ENCODE measurements around the gene TMBIM6.

DNA sequence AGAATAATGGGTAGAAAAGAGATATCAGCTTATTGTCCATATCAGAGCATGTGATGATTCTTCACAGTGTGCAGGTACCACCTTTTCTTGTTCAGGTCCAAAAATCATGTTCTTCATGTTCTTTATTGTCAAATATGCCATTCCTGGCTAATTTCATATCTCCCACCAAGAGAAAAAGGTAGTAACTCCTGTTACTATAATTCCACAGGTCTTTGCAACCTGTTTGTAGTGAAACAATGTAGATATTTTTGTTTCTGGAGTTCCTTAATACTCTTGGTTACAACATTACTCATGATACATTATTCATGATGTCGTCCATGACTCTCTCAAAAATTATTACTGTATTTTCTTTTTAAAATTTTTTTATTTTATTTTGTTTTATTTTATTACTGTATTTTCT, 11.3 kb upstream of the TMBIM6 start:
- TF ChIP-seq ZFX (IDR thresholded peaks at IDR 0.05) = no peak
- TF ChIP-seq, protein P1, sequence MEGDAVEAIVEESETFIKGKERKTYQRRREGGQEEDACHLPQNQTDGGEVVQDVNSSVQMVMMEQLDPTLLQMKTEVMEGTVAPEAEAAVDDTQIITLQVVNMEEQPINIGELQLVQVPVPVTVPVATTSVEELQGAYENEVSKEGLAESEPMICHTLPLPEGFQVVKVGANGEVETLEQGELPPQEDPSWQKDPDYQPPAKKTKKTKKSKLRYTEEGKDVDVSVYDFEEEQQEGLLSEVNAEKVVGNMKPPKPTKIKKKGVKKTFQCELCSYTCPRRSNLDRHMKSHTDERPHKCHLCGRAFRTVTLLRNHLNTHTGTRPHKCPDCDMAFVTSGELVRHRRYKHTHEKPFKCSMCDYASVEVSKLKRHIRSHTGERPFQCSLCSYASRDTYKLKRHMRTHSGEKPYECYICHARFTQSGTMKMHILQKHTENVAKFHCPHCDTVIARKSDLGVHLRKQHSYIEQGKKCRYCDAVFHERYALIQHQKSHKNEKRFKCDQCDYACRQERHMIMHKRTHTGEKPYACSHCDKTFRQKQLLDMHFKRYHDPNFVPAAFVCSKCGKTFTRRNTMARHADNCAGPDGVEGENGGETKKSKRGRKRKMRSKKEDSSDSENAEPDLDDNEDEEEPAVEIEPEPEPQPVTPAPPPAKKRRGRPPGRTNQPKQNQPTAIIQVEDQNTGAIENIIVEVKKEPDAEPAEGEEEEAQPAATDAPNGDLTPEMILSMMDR (conservative IDR thresholded peaks at IDR 0.05) = no peak

All from C4-2B (cell line).